22Rv1 (cell line): Measurements from ENCODE around the gene PPARD.
"Not testable (repeated sequence)": the region's sequence is repeated elsewhere in the genome, so short reads cannot be mapped to it uniquely, and the experiment has no call there.

Source experiments
- H3K27ac ChIP-seq: fragments of 450-650 bp; 2 replicates; pipeline ENCODE4 v1.5.1; 2017
- ZFX ChIP-seq: fragments of 450-650 bp; IDR thresholded peaks from 2 replicates; pipeline ENCODE4 v1.6.1; 2017; ENCODE audit warnings: antibody characterized with exemption, borderline replicate concordance
- TF ChIP-seq, protein P1 (sequence below): fragments of 450-650 bp; IDR thresholded peaks from 2 replicates; pipeline ENCODE4 v1.5.1; 2017; ENCODE audit warnings: mild to moderate bottlenecking

Gene PPARD

DNA sequence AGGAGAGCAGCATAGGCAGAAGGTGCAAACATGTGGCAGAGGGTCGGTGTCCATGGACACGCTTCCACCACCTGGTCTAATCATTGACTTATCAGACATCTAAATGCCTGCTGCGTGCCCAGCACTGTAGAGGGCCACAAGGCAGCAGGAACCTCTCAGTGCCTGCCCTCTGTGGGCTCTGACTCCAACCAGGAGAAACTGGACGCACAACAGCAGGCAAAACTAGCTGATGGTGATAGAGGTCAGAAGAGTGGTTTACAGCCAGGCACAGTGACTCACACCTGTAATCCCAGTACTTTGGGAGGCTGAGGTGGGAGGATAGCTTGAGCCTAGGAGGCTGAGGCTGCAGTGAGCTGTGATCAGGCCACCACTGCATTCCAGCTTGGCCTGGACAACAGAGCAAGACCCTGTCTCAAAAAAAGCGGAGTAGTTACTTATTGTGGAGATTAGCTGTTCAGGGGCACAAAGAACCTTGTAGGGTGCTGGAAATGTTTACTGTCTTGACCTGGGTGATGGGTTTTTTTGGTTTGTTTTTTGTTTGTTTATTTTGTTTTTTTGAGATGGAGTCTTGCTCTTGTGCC, 46.5 kb downstream of the PPARD start:
- TF ChIP-seq, protein P1, sequence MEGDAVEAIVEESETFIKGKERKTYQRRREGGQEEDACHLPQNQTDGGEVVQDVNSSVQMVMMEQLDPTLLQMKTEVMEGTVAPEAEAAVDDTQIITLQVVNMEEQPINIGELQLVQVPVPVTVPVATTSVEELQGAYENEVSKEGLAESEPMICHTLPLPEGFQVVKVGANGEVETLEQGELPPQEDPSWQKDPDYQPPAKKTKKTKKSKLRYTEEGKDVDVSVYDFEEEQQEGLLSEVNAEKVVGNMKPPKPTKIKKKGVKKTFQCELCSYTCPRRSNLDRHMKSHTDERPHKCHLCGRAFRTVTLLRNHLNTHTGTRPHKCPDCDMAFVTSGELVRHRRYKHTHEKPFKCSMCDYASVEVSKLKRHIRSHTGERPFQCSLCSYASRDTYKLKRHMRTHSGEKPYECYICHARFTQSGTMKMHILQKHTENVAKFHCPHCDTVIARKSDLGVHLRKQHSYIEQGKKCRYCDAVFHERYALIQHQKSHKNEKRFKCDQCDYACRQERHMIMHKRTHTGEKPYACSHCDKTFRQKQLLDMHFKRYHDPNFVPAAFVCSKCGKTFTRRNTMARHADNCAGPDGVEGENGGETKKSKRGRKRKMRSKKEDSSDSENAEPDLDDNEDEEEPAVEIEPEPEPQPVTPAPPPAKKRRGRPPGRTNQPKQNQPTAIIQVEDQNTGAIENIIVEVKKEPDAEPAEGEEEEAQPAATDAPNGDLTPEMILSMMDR, result no peak
- TF ChIP-seq ZFX, result no peak
- H3K27ac ChIP-seq, result no peak overlapping the region

DNA sequence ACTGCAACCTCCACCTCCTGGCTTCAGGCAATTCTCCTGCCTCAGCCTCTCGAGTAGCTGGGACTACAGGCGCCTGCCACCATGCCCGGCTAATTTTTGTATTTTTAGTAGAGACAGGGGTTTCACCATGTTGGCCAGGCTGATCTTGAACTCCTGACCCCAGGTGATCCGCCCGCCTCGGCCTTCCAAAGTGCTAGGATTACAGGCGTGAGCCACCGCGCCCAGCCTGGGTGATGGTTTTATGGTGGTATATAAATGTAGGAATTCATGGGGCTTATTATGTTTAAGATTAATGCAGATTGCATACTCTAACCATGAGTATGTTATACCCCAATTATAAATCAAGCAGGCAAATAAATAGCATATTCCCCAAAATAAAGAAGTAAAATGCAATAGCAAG, 47.0 kb downstream of the PPARD start:
- not testable (repeated sequence) for H3K27ac ChIP-seq

DNA sequence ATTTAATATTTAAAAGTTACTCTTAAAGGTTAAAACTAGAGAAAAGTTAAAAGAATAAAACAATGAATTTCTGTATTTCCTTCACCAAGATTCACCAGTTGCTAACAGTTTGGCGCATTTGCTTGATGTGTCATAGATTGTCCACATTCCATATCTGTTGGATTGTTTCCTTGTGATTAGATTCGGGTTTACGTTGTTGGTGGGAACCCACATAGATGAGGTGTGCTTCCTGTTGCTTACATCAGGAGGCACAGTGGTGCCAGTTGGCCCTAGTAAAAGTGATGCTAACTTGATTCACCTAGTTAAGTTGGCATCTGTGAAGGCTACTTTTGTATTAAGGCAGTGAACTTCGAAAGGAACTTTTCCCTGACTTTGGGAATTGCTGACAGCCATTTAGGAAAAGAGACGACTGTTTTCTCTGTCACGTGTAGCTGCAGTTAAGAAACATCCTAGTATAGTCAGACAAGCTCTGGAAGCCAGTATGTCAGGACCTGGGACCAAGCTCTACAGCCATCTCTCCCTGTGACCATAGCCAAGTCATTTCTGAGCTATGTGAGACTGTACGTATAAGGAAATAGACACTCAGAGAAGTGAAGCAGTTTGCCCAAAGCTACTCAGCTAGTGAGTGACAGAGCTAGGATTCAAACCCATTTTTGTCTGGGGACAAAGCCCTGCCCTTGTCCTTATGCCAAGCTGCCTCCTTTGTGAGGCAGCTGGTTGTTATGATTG, 49.0 kb downstream of the PPARD start:
- TF ChIP-seq, protein P1, result no peak
- TF ChIP-seq ZFX, result no peak
- no peak overlapping the region for H3K27ac ChIP-seq

DNA sequence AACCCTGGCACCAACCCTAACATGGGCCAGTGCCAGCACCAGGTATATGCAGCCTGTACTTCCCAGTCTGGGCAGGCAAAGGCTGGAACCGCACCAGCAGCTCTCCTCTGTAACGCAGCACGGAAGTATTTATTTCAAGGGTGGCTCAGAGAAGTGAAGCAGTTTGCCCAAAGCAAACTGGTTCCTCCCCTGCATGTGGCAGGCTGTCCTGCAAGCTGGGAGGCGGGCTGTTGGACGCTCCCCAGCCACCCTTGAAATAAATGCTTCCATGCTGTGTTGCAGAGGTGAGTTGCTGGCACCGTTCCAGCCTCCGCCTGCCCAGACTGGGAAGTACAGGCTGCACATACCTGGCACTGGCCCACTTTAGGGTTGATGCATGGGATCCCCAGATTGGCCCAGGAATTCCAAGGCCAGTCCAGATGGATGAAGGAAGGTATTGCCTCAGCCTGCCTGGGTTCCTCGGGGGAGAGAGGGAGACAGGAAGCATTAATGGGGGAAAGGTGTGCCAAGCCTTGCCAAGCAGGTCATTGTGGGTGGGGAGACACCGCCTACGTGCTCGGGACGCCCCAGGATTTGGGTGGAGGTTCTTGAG, 49.8 kb downstream of the PPARD start:
- TF ChIP-seq, protein P1, result no peak
- TF ChIP-seq ZFX, result no peak

DNA sequence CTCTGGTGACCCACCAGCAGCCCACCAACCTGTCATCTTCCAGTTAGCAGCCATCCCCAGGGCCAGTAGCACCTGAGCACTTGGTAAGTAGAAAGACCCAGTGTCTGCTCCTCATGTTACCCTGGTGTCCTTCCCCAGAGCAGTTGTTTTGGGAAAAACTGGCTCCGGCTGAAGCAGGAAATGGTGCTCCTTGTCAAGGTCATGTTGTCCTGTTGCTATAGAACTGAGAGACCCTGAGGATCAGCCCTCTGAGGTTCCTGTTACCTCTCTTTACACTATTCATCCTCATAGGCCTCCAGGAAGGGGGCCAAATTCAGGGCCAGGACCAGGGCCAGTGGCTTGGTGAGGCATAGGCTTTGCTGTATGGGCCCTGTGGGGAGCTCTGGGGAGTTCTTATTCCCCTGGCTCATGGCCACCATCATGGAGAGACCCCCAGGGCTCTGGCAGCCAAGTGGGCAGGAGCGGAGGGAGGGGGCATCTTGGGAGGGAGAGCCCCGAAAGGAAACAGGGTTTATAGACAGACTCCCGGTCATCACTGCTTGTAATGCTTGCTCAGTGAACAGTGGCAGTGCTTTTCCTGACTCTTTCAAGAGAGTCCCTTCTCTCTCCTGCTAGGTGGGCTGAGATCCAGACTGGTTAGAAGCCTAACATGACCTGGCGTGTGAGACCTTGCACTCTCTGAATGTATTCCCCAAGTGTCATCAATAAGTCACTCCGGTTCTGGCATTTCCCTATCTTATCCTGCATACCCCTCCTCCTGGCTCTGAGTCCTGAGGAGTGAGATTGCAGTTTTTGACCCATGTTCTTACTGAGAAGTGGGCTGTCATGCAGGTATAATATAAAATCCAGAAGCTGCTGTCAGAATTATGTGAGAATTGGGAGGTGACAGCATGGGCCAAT, 50.7 kb downstream of the PPARD start:
- no peak for TF ChIP-seq ZFX
- TF ChIP-seq, protein P1, result no peak
- no peak overlapping the region for H3K27ac ChIP-seq

More for the DNA sequence above, 49.8 kb downstream of the PPARD start:
- H3K27ac ChIP-seq, result no peak overlapping the region

DNA sequence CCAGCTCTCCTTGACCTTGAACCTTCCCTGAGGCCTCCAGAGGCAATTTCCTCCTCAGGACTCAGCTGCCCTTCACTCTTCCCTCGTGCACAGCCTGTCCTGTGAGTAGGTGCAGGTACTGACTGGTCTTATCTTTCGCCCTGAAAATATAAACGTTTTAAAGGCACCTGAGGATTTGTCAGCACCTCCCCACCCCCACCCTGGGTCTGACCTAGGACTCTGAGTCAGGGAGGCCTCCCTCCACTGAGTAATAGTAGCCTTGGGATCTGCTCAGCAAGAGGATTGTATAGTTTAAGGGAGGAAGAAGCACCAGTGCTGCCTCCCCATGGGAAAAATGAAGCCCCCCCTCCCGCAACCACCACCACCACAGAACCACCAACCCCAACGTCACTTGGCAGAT, 54.6 kb downstream of the PPARD start:
- H3K27ac ChIP-seq, result no peak overlapping the region
- TF ChIP-seq, protein P1, result no peak
- no peak for TF ChIP-seq ZFX

DNA sequence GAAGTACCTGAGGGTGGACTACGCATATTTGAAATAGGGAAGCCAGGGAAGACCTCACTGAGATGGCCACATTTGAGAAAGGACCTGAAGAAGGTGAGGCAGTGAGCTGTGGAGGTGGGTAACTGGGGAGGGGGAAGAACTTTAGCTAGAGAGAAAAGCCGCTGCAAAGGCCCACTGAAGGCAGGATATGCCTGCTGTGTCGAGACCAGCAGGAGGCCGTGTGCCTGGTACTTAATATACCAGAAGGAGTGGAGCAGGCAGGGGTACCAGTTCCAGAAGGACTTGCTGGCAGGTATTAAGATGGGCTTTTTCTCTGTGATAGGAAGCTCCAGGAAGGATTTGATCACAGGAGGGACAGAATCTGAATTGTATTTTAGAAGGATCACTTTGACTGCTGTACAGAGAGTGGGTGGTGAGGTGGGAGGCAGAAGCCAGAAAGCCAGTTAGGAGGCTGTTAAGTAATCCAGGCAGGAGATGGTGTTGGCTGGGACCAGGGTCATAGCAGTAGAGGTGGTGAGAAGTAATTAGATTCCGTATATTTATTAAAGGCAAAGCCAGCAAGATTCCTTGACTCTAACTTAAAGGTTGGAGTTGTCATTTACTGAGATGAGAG, 55.6 kb downstream of the PPARD start:
- TF ChIP-seq, protein P1, result no peak
- no peak for TF ChIP-seq ZFX
- H3K27ac ChIP-seq, result no peak overlapping the region
